ENCODE measurements around the gene SIPA1.
A peak's percentile ranks its signal among the peaks of the same experiment; 100 is the strongest.
"Not testable (repeated sequence)": the region's sequence is repeated elsewhere in the genome, so short reads cannot be mapped to it uniquely, and the experiment has no call there.

Gene SIPA1

GRCh38 chr11:65624931-65625627 is 12.8 kb upstream of the SIPA1 start:
- ATAC-seq (replicated peaks): no peak
- no peaks in the 10 kb centered on the region for H3K27me3 Mint-ChIP-seq

DNA sequence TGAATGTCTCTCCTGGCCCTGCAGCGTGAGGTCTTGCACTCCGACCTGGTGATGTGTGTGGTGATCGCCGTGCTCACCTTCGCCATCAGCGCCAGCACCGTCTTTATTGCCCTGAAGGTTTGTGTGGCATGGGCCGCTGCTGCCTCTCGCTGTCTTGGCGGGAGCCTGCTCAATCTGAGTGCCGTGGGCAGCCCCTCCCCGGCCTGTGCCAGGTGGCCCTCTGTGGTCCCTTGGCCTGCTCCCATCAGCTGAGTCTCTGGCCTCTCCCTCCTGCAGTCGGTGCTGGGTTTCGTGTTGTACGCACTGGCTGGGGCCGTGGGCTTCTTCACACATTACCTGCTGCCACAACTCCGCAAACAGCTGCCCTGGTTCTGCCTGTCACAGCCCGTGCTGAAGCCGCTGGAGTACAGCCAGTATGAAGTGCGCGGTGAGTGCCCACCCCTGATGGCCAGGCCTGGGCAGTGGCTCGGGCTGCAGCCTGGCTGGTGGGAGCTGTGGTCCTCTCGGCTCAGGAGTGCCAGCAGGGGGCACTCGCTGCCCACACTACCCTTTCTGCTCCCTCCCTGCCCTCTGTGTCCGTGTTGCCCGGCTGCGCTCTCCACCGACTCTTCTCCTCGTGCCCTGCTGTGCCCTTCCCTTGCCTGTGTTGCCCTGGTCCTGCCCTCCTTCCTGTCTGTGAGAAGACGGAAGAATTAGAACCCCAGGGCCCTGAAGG is 12.1 kb upstream of the SIPA1 start:
- Mint-ChIP-seq H3K27ac (no peak overlapping the region), H3K4me3 (peak overlapping the region in 1 of 2 donors; percentile 55), H3K36me3 (peaks cover 42 to 55% of the 10 kb centered on the region in 2 donors), H3K27me3 (no peaks in the 10 kb centered on the region), H3K4me1 (peaks cover 15 to 27% of the 10 kb centered on the region in 2 donors), H3K9me3 (no peaks in the 10 kb centered on the region)
- ATAC-seq (replicated peaks): peak; percentile 93 to 94
- DNase-seq: no peak

More at GRCh38 chr11:65624931-65625627, 12.8 kb upstream of the SIPA1 start:
- H3K4me3 Mint-ChIP-seq: no peak overlapping the region
- H3K27ac Mint-ChIP-seq: no peak overlapping the region
- peaks cover 39 to 55% of the 10 kb centered on the region in 2 donors for H3K36me3 Mint-ChIP-seq
- H3K4me1 Mint-ChIP-seq: peaks cover 15 to 28% of the 10 kb centered on the region in 2 donors
- DNase-seq: no peak
- H3K9me3 Mint-ChIP-seq: no peaks in the 10 kb centered on the region

GRCh38 chr11:65627202-65627601 is 10.7 kb upstream of the SIPA1 start:
- Mint-ChIP-seq H3K4me1 (peaks cover 16 to 26% of the 10 kb centered on the region in 2 donors), H3K9me3 (no peaks in the 10 kb centered on the region), H3K27me3 (no peaks in the 10 kb centered on the region), H3K27ac (no peak overlapping the region), H3K4me3 (no peak overlapping the region), H3K36me3 (peaks cover 43 to 54% of the 10 kb centered on the region in 2 donors)
- DNase-seq: no peak
- ATAC-seq (replicated peaks): no peak

DNA sequence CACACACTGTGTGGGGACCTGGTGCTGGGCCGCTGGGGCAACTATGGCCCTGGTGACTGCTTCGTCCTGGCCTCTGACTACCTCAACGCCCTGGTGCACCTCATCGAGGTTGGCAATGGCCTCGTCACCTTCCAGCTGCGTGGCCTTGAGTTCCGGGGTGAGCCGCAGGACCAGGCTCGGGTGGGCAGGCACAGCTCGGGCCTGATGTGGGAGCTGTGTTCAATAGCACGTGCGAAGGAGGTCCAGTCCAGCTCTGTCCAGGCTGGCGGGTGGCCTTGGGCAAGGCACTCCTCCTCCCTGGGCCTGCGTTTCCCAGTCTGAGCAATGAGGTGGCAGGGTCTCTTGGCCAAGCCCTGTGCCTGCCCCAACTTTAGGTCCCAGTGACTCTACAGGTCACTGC is 8.3 kb upstream of the SIPA1 start:
- Mint-ChIP-seq H3K27ac (peak overlapping the region; percentile 20), H3K4me3 (no peak overlapping the region), H3K4me1 (peaks cover 16 to 32% of the 10 kb centered on the region in 2 donors), H3K9me3 (no peaks in the 10 kb centered on the region), H3K36me3 (peaks cover 28 to 54% of the 10 kb centered on the region in 2 donors), H3K27me3 (no peaks in the 10 kb centered on the region)
- no peak for ATAC-seq (replicated peaks)
- no peak for DNase-seq

GRCh38 chr11:65630215-65630614 is 7.7 kb upstream of the SIPA1 start:
- no peak overlapping the region for H3K4me3 Mint-ChIP-seq
- ATAC-seq (replicated peaks) (no peak), DNase-seq (no peak)
- H3K4me1 Mint-ChIP-seq: peaks cover 13 to 34% of the 10 kb centered on the region in 2 donors
- H3K27ac Mint-ChIP-seq: no peak overlapping the region
- H3K36me3 Mint-ChIP-seq: peaks cover 28 to 54% of the 10 kb centered on the region in 2 donors
- H3K9me3 Mint-ChIP-seq: no peaks in the 10 kb centered on the region
- no peaks in the 10 kb centered on the region for H3K27me3 Mint-ChIP-seq

GRCh38 chr11:65633390-65634108 is 4.4 kb upstream of the SIPA1 start:
- Mint-ChIP-seq H3K27me3 (no peaks in the 10 kb centered on the region), H3K4me3 (no peak overlapping the region), H3K36me3 (peaks cover 33 to 48% of the 10 kb centered on the region in 2 donors), H3K9me3 (no peaks in the 10 kb centered on the region), H3K27ac (peak overlapping the region; percentile 14), H3K4me1 (peaks cover 15 to 39% of the 10 kb centered on the region in 2 donors)
- no peak for ATAC-seq (replicated peaks)
- DNase-seq: no peak

- no peaks in the 10 kb centered on the region for H3K9me3 Mint-ChIP-seq
- peak overlapping the region; percentile 42 for H3K27ac Mint-ChIP-seq
- DNase-seq (no peak), ATAC-seq (replicated peaks) (no peak)
- peaks cover 38 to 50% of the 10 kb centered on the region in 2 donors for H3K36me3 Mint-ChIP-seq
- no peak overlapping the region for H3K4me3 Mint-ChIP-seq
- peaks cover 20 to 45% of the 10 kb centered on the region in 2 donors for H3K4me1 Mint-ChIP-seq
- no peaks in the 10 kb centered on the region for H3K27me3 Mint-ChIP-seq
These were observed 3.8 kb upstream of the SIPA1 start for GRCh38 chr11:65634109-65634436.

GRCh38 chr11:65634440-65634839 is 3.5 kb upstream of the SIPA1 start:
- ATAC-seq (replicated peaks) (no peak), DNase-seq (no peak)
- no peak overlapping the region for H3K4me3 Mint-ChIP-seq
- peaks cover 23 to 48% of the 10 kb centered on the region in 2 donors for H3K4me1 Mint-ChIP-seq
- H3K27ac Mint-ChIP-seq: peak overlapping the region; percentile 42
- no peaks in the 10 kb centered on the region for H3K9me3 Mint-ChIP-seq
- no peaks in the 10 kb centered on the region for H3K27me3 Mint-ChIP-seq
- H3K36me3 Mint-ChIP-seq: peaks cover 38 to 49% of the 10 kb centered on the region in 2 donors

DNA sequence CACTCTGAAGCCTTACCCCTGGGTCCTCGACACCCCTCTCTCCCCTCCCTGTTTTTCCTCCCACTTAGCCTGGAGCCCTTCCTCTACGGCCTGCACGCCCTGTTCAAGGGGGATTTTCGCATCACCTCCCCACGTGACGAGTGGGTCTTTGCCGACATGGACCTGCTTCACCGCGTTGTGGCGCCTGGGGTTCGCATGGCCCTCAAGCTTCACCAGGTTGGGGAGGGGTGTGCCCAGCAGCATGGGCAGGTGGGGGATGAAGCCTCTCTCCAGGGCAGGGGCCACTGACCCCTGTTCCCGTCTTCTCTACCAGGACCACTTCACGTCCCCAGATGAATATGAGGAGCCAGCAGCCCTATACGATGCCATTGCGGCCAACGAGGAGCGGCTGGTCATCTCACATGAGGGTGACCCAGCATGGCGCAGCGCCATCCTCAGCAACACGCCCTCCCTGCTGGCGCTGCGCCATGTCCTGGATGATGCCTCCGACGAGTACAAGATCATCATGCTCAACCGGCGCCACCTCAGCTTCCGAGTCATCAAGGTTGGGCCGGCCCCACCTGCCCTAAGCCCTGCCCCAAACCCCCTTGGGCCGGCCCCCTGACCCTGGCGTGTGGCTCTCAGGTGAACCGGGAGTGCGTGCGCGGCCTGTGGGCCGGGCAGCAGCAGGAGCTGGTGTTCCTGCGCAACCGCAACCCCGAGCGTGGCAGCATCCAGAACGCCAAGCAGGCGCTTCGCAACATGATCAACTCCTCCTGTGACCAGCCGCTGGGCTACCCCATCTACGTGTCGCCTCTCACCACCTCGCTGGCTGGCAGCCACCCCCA is 2.8 kb upstream of the SIPA1 start:
- Mint-ChIP-seq H3K9me3 (no peaks in the 10 kb centered on the region), H3K27me3 (no peaks in the 10 kb centered on the region), H3K4me1 (peaks cover 26 to 55% of the 10 kb centered on the region in 2 donors), H3K4me3 (no peak overlapping the region), H3K27ac (peak overlapping the region; percentile 47), H3K36me3 (peaks cover 41 to 53% of the 10 kb centered on the region in 2 donors)
- DNase-seq: no peak
- ATAC-seq (replicated peaks): no peak

GRCh38 chr11:65636108-65637031 is 1.5 kb upstream of the SIPA1 start:
- Mint-ChIP-seq H3K4me3 (no peak overlapping the region), H3K27me3 (no peaks in the 10 kb centered on the region), H3K4me1 (peaks cover 30 to 67% of the 10 kb centered on the region in 2 donors), H3K9me3 (no peaks in the 10 kb centered on the region), H3K36me3 (peaks cover 40 to 58% of the 10 kb centered on the region in 2 donors), H3K27ac (peak overlapping the region; percentile 62)
- no peak for DNase-seq
- ATAC-seq (replicated peaks): no peak

DNA sequence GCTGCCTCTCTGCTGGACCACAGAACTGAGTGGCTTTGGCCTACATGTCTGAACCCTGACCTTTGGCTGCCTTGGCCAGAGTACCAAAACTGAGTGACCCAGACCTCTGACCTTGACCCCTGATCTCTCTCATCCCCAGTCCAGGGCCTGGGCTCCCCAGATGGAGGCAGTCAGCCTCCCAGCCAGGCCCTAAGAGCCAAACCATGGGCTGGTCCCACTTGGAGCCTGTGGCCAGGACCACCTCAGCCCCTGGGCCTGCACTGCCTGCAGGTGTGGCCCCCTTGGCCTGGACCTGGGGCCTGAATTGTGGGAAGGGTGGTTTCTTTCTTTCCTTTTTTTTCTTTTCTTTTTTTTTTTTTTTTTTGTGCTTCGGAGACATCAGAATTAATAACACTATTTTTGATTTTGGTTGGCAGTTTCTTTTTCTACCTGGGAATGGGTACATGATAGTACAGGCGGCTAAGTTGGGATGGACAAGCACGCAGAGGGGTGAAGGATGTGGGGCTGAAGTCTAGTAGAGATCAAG is 806 bp upstream of the SIPA1 start:
- Mint-ChIP-seq H3K27ac (peak overlapping the region; percentile 98), H3K9me3 (no peaks in the 10 kb centered on the region), H3K4me1 (peaks cover 32 to 70% of the 10 kb centered on the region in 2 donors), H3K27me3 (no peaks in the 10 kb centered on the region), H3K36me3 (peaks cover 42 to 59% of the 10 kb centered on the region in 2 donors), H3K4me3 (peak overlapping the region; percentile 91 to 92)
- DNase-seq (no peak), ATAC-seq (replicated peaks) (no peak)

GRCh38 chr11:65639228-65639597 is 1.3 kb downstream of the SIPA1 start:
- H3K27ac Mint-ChIP-seq: peak overlapping the region; percentile 98
- not testable (repeated sequence) for ATAC-seq (replicated peaks); DNase-seq; H3K9me3 Mint-ChIP-seq; H3K27me3 Mint-ChIP-seq
- H3K4me3 Mint-ChIP-seq: peak overlapping the region; percentile 91 to 92
- H3K4me1 Mint-ChIP-seq: peaks cover 40 to 73% of the 10 kb centered on the region in 2 donors
- peaks cover 52 to 63% of the 10 kb centered on the region in 2 donors for H3K36me3 Mint-ChIP-seq
